ENCODE results near the gene INSC. TPM values are rescaled to one million over a fixed set of nuclear protein-coding genes. Genes with fewer than 3 reads are reported as not detected.

The INSC gene
- total and polyA plus RNA-seq, 2 of the 8 experiments (the other 6 are each of a cell fraction or from before 2014, with no cell fraction given) = 0.58 to 0.59 TPM

DNA sequence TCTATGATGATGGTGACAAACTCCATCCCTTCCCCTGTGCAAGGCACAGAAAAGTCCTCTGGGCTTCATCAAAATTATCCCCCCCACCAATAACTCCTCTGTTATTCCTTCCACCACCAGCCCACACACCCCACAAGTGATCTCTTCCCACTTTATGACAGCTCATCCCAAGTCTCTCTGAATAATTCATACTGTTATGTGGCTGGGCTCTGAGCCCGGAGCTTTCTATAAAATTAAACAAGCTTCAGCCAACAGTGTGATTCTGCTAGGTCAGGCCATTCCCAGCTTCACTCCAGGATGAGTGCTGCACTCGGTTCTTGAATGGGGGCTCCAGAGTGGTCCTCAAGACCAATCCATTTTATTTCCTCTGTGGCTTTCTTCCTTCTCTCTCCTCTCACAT is 83.0 kb downstream of the INSC start:
- Histone ChIP-seq H4K91ac (replicated peaks; ENCODE audit: insufficient read length, low read length) (no peak overlapping the region), H4K8ac (ENCODE audit: extremely low read depth, insufficient read depth, low read length) (no peak overlapping the region), H2BK20ac (ENCODE audit: low read length) (no peak overlapping the region), H3K9me3 (ENCODE audit: insufficient read depth in 2 of 2, low read depth in 1 of 2, low read length in 1 of 2) (no peaks in the 10 kb centered on the region), H3K18ac (ENCODE audit: extremely low read depth, low read length) (no peak overlapping the region), H2BK15ac (ENCODE audit: low read length) (no peak overlapping the region), H2AK5ac (ENCODE audit: low read depth, low read length) (no peak overlapping the region), H3K4me3 (ENCODE audit: extremely low read depth in 1 of 4, insufficient read depth in 2 of 4, low read depth in 3 of 4, low read length in 4 of 4) (no peak overlapping the region), H3K4ac (replicated peaks; ENCODE audit: insufficient read length, low read depth, low read length) (no peak overlapping the region), H3K4me2 (ENCODE audit: insufficient read depth in 1 of 2, low read depth in 2 of 2, low read length in 2 of 2) (no peak overlapping the region), H3K4me1 (replicated peaks in 1 of 4; ENCODE audit: control insufficient read depth in 3 of 4, insufficient read depth in 4 of 4, low read length in 3 of 4) (no peaks in the 10 kb centered on the region), H3K23ac (ENCODE audit: insufficient read length) (no peak overlapping the region), H3K14ac (ENCODE audit: insufficient read length) (no peak overlapping the region), H2BK5ac (ENCODE audit: low read depth, low read length) (no peak overlapping the region), H4K20me1 (replicated peaks in 1 of 2; ENCODE audit: control insufficient read depth in 1 of 2, insufficient read depth in 2 of 2, low read length in 2 of 2) (no peaks in the 10 kb centered on the region), H3K27ac (ENCODE audit: low read depth, low read length) (no peak overlapping the region), H2AFZ (ENCODE audit: low read length) (no peak overlapping the region), H3K36me3 (ENCODE audit: control insufficient read depth in 2 of 4, insufficient read depth in 4 of 4, low read length in 3 of 4) (no peaks in the 10 kb centered on the region), H2BK12ac (ENCODE audit: low read depth, low read length) (no peak overlapping the region), H3K23me2 (ENCODE audit: low read depth, low read length) (no peaks in the 10 kb centered on the region), H3K27me3 (replicated peaks in 1 of 4; ENCODE audit: control insufficient read depth in 3 of 4, extremely low read depth in 1 of 4, insufficient read depth in 3 of 4, low read length in 3 of 4) (no peaks in the 10 kb centered on the region; a peak in 1 of 7 replicates), H4K5ac (ENCODE audit: insufficient read length, low read depth, low read length) (no peak overlapping the region), H3K79me1 (ENCODE audit: low read depth, low read length) (no peaks in the 10 kb centered on the region), H2BK120ac (replicated peaks; ENCODE audit: low read depth, low read length) (no peak overlapping the region), H3K9ac (replicated peaks in 1 of 4; ENCODE audit: extremely low read depth in 1 of 4, low read depth in 3 of 4, low read length in 3 of 4) (no peak overlapping the region), H3K56ac (replicated peaks; ENCODE audit: insufficient read length, low read depth, low read length) (no peak overlapping the region), H3K79me2 (ENCODE audit: control insufficient read depth in 1 of 2, insufficient read depth in 2 of 2, low read length in 2 of 2) (no peaks in the 10 kb centered on the region)
- TF ChIP-seq PHF8 (conservative IDR thresholded peaks at IDR 0.05; ENCODE audit: low read depth, low read length) (no peak), SP4 (IDR thresholded peaks at IDR 0.05; ENCODE audit: low read length) (no peak)
- ChIA-PET POLR2A (ENCODE audit: partially characterized antibody) (no interaction called here), CTCF (ENCODE audit: partially characterized antibody) (interaction anchor here (0.6 to 4.5 kb wide), 12 partner anchors 8 to 293 kb away, joined by 3 to 16 read pairs (median 4); no protein-coding TSS in a partner anchor)
- no peak for FAIRE-seq
- WGBS, 2 experiments (ENCODE audit: extremely low coverage in 1 of 2, insufficient coverage in 1 of 2, insufficient read length in 1 of 2, insufficient replicate concordance in 2 of 2, low coverage in 1 of 2, low lambda C conversion rate in 2 of 2, missing lambda C conversion rate in 1 of 2) = 86% methylated on average over 2 of the region's 2 CpGs; no CpG with 5 or more reads in 1 of the 2 experiments
- peak in 1 of 2 experiments; percentile 6 for DNase-seq (ENCODE audit: low read depth in 1 of 2, low spot score in 2 of 2)
